ENCODE data around the gene RAPGEF2.
"Not testable (repeated sequence)": the region's sequence is repeated elsewhere in the genome, so short reads cannot be mapped to it uniquely, and the experiment has no call there.

Gene RAPGEF2

DNA sequence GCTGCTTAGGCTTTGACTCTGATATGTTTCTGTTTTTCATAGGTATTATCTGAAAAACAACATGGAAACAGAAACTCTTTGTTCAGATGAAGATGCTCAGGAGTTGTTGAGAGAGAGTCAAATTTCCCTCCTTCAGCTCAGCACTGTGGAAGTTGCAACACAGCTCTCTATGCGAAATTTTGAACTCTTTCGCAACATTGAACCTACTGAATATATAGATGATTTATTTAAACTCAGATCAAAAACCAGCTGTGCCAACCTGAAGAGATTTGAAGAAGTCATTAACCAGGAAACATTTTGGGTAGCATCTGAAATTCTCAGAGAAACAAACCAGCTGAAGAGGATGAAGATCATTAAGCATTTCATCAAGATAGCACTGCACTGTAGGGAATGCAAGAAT, 238.6 kb downstream of the RAPGEF2 start:
- DNase-seq, result no peak

DNA sequence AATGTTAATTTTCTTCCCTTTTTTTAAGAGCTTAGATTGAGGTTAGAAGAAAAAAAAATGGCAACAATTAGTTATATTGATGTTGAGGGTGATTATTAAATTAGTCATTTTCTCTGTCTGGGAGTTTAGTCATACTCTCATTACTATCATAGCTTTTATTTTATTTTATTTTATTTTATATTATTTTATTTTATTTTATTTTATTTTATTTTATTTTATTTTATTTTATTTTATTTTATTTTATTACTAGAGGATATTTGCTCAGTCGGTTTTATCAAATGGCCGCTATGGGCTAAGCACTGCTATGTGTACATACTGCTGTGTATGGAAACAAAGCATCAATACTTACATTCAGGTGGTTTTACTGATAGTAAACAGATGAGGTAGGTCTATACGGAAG, 239.5 kb downstream of the RAPGEF2 start:
- DNase-seq, result no peak

DNA sequence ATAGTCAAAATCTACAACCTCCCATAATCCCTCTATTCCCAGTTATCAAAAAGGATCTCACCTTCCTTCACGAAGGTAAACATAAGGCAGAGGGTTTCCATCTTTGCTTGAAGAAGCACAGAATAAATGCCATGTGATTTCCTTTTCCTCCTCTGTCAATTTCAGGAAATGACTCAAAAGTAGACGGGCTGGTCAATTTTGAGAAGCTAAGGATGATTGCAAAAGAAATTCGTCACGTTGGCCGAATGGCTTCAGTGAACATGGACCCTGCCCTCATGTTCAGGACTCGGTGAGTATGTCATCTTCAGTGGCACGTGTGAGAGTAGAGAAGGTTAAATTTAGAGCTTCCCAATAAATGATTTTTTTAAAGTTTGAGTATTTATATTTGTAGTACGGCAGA, 240.2 kb downstream of the RAPGEF2 start:
- DNase-seq, result no peak

DNA sequence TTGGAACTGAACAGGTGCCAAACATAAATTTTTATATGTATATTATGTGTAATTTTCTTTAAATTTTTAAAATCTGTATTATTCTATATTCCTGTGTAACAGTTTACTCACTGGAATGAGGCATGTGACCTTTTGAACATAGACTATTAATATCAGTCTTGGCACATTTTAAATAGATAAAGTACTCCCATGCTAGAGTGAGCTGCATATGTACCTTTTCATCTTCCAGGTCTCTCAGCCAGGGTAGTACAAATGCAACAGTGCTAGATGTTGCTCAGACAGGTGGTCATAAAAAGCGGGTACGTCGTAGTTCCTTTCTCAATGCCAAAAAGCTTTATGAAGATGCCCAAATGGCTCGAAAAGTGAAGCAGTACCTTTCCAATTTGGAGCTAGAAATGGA, 242.0 kb downstream of the RAPGEF2 start:
- DNase-seq, result no peak

DNA sequence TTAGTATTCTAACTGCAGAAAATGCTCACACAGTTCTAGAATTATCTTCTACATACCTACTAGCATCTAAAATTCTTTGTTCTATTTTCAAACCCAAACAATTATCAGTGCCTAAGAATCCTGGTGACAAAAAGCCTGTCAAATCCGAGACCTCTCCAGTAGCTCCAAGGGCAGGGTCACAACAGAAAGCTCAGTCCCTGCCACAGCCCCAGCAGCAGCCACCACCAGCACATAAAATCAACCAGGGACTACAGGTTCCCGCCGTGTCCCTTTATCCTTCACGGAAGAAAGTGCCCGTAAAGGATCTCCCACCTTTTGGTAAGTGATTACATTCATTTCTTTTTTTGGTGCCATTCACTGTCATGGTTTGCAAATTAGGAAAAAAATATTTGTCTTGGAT, 243.8 kb downstream of the RAPGEF2 start:
- DNase-seq, result no peak

GRCh38 chr4:159347813-159348212, 244.9 kb downstream of the RAPGEF2 start:
- DNase-seq, result no peak

GRCh38 chr4:159349332-159349731, 246.5 kb downstream of the RAPGEF2 start:
- no peak for DNase-seq

- DNase-seq, result no peak
These were observed 249.7 kb downstream of the RAPGEF2 start for GRCh38 chr4:159352609-159353008.

DNA sequence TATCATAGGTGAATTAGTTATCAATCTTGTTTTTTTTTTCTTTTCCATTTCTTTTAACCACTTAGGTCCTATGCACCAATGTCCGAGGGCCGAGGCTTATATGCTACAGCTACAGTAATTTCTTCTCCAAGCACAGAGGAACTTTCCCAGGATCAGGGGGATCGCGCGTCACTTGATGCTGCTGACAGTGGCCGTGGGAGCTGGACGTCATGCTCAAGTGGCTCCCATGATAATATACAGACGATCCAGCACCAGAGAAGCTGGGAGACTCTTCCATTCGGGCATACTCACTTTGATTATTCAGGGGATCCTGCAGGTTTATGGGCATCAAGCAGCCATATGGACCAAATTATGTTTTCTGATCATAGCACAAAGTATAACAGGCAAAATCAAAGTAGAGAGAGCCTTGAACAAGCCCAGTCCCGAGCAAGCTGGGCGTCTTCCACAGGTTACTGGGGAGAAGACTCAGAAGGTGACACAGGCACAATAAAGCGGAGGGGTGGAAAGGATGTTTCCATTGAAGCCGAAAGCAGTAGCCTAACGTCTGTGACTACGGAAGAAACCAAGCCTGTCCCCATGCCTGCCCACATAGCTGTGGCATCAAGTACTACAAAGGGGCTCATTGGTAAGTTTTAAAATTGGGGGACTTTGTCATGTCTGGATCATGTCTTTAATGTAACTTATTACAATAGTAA, 250.7 kb downstream of the RAPGEF2 start:
- no peak for DNase-seq

- DNase-seq, result no peak
These were observed 252.6 kb downstream of the RAPGEF2 start for GRCh38 chr4:159355466-159355865.

DNA sequence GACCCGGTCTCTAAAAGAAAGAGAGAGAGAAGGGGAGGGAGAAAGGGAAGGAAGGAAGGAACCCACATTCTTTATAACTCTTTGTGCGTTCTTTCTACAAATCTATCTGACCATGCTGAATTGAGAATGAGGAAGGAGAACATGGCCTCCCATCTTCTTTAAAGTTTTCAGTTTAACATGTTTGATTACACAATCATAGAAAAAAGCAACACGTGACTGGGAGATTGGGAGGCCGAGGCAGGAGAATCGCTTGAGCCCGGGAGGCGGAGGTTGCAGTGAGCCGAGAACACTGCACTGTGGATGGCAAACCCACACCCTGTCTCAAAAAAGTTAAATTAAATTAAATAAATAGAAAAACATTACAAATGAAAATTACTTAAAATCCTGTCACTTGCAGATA, 254.5 kb downstream of the RAPGEF2 start:
- no peak for DNase-seq

GRCh38 chr4:159358226-159358625, 255.3 kb downstream of the RAPGEF2 start:
- DNase-seq, result no peak

DNA sequence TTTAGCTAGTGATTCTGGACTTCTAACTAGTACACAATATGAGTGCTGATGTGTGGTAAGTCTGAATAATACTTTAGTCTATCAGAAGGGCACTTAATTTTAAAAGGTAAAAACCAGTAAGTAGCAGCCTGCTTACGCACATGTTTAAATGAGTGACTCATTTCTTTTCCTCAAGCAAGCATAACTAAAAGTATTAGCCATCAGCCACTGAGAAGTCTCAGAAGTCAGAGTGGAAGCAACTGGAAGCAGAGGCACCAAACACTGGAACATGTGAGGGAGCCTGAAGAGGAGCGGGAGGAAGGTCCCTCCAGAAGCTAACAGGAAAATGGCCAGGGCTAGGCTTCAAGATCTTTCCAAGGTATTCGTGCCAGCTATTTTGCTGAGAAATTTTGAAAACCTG, 257.7 kb downstream of the RAPGEF2 start:
- no peak for DNase-seq

GRCh38 chr4:159363361-159363760, 260.5 kb downstream of the RAPGEF2 start:
- no peak for DNase-seq

DNA sequence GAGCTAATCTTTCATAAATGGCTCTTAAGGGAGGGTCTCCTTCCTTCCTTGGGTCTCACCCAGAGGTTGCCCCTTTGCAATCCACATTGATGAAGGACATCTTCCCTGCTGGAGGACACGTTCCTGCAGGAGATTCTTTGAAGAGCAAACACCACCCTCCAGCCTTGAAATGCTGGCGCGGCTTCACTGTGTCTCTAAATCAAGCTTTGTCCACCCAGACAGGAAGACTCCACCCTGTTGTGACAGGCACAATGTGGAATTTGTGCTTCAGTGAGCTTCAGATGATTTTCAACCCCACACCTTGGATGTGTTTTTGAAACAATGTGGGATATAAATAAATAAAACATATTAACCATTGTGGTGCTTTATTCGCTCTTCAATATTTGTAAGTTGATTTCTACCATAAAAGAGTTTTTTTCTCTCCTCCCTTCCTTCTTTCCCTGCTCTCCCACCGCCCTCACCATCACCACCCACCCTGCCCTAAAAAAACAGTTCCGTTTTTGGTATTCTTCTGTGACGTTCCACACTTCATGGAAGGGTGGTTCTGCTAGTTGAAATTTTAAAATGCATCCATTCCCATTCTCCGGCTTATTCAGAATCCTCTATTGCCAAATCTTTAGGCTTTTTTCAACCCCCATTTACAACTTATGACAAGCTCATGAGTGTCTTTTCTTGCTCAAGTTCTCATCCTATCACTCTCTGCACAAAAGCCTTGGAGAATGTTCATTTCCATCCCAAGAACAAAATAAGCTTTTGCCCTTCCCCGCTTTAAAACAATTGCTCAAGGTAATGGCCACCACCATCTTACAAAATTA, 264.3 kb downstream of the RAPGEF2 start:
- DNase-seq, result no peak

DNA sequence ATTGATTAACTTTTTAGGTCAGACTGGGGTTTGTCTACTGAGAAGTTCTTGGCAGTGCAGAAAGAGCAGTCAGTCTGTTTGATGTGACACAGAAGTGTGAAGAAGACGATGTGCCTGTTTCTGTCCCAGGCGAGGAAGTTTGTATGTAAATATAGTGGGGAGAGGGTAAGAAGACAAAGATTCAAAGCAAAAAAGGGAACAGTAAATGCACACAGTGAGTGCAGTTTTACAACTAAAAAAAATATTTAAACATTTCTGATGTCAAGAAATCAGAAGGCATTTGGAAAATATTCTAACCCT, 264.9 kb downstream of the RAPGEF2 start:
- DNase-seq, result no peak

DNA sequence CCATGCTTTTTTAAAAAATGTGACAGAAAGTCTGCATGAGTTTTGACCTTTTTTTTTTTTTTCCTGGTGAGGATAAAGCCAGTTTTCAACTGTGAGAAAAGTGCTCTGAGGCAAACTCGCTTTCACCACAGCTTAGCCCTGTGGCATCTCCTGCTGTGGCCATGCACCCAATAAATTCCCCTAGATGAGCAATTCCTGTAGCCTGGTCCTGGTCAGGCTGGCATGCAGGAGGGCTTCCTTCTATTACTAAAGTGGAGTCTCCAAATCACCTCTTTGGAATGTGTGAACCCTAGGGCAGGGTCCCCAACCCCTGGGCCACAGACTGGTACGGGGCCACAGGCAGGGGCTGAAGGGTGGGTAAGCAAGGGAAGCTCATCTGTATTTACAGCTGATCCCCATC, 265.4 kb downstream of the RAPGEF2 start:
- DNase-seq, result no peak

DNA sequence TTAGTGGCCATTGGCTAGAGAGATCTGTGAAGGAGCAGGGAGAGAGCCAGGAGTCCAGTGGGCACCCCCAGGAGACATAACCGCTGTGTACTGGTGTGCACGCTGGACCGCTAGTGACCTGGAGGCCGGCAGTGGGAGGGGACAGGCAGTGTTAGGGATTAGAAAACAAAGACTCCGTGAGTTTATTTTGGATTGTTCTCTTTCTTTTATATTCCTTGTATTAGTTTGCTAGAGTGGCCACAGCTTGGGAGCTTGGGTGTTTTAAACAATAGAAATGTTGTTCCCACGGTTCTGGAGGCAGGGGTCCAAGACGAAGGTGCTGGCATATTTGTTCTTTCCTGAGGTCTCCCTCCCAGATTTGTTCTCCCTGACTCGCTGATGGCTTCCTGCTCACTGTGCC, 266.4 kb downstream of the RAPGEF2 start:
- DNase-seq, result no peak

DNA sequence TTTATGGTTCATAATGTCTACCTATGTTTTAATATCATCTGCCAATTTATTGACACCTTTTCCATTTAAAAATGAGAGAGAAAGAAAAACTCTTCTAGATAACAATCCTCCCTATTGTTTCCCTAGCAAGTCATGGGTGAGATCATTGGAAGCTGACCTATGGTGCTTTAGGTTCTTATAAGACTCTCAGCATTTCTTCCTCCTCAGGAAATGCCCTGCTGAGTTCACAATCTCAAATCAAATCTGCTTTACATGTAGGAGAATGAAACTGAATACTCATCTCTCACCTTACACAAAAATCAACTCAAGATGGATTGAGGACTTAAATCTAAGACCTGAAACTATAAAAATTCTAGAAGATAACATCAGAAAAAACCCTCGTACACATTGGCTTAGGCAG, 267.4 kb downstream of the RAPGEF2 start:
- no peak for DNase-seq

DNA sequence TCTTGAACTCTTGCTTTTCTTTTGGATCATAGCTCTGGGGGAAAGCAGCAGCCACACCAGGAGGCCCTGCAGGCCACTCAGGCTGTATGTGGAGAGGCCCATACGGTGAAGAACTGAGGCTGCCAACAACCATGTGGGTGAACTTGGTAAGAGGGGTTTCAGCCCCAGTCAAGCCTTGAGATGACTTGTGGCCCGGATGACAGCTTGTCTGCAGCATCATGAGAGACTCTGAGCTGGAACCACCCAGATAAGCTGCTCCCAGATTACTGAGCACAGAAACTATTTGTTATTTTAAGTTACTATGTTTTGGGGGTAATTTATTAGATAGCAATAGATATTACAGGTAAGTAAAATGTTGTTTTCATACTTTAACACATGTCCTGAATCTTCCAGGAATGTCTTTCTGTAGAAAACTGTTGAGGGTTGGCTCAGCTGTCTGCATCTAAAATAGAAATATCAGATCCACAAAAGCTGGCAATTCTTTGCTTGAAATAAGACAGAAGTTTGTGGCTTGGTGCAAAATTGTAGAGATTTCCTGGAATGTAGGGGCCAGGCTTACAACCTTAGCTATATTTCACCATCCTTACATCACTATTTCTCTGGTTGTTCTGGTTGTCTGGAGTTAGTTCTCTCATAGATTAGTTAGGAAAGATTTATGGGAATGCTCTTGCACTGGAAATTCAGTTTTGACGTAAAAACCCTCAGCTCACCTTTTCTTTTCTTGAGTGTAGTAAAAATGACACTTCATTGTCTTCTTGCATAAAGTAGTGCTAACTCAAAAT, 272.1 kb downstream of the RAPGEF2 start:
- DNase-seq, result no peak

GRCh38 chr4:159376289-159376688, 273.4 kb downstream of the RAPGEF2 start:
- no peak for DNase-seq

DNA sequence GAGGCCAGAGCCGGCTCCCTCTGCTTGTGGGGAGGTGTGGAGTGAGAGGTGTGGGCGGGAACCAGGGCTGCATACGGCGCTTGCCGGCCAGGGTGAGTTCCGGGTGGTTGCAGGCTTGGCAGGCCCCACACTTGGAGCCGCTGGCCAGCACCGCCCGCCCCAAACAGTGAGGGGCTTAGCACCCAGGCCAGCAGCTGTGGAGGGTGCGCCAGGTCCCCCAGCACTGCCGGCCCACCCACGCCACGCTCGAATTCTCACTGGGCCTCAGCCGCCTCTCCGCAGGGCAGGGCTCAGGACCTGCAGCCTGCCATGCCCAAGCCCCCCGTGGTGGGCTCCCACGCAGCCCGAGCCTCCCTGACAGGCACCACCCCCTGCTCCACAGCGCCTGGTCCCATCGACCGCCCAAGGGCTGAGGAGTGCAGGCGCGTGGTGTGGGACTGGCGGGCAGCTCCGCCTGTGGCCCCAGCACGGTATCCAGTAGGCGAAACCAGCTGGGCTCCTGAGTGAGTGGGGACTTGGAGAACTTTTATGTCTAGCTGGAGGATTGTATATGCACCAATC, 275.3 kb downstream of the RAPGEF2 start:
- no peak for DNase-seq

DNA sequence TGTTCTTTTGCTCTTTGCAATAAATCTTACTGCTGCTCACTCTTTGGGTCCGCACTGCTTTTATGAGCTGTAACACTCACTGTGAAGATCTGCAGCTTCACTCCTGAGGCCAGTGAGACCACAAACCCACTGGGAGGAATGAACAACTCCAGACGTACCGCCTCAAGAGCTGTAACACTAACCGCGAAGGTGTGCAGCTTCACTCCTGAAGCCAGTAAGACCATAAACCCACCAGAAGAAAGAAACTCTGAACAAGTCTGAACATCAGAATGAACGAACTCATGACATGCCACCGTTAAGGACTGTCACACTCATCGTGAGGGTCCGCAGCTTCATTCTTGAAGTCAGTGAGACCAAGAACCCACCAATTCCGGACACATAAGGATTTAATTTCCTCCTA, 276.2 kb downstream of the RAPGEF2 start:
- not testable (repeated sequence) for DNase-seq

DNA sequence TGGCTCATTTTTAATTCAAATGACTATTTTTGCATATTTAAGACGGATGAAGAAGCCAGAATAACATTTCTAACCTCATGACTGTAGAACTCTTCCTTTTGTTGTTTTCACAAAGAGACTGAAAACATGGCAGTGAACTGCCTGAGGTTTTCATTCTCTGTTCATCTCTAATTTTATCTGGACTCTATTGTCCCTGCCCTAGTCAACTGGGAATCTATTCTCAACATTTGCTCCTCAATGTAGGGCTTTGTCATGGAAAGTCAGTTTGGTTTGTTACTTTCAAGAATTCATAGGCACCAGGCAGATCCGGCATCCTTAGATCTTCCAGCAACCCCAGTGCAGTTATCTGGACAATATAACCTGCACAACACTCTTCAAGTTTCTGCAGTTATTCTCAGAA, 277.0 kb downstream of the RAPGEF2 start:
- no peak for DNase-seq

Data from stimulated activated CD4-positive, alpha-beta T cell treated with anti-CD3 and anti-CD28 coated beads, Interleukin-4, amount 100 ng/mL, for 1 hour (primary cell).